Measurements from ENCODE around the gene ENTPD6.

ENTPD6 gene

DNA sequence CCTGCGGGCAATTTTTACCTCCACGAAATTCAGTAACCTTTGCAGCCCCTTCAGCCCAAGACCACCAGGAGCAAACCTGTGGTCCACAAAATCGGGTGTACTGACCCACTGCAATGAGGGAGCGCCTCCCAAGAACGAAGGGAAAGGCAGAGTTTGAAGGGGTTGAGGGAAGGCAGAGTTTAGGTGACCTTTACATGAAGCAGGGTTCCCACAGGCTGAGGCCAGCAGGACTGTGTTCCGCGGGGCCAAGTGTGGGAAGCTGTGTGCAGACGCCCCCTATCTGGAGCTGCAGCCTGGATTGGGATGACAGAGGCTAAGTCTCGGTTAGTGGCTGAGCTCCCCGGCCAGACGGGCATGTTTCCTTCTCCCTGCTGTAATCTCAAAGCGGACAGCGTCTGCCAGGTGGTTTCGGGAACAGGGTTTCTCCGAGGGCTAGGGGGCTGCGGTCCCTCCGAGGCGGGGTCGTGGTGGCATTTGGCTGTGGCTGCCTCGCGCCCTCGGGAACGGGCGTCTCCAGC, 51.5 kb downstream of the ENTPD6 start:
- H3K18ac ChIP-seq (ENCODE audit: low read length): no peak overlapping the region
- H2AK5ac ChIP-seq (ENCODE audit: low read length): no peak overlapping the region
- no peak overlapping the region for H2BK5ac ChIP-seq (ENCODE audit: low read length)
- DNase-seq: peak; percentile 84
- H3K27ac ChIP-seq (ENCODE audit: low read depth, low read length): no peak overlapping the region
- peak overlapping the region; percentile 80 for H3K56ac ChIP-seq (ENCODE audit: low read length)
- no peak overlapping the region for H2BK15ac ChIP-seq (replicated peaks; ENCODE audit: low read depth)
- H3K27me3 ChIP-seq (ENCODE audit: insufficient read depth, low read length, poor library complexity): no peaks in the 10 kb centered on the region
- peaks cover 2% of the 10 kb centered on the region for H3K4me1 ChIP-seq (ENCODE audit: control insufficient read depth, low read depth, low read length)
- H3K9ac ChIP-seq (ENCODE audit: low read length): peak overlapping the region; percentile 67
- H3K36me3 ChIP-seq (ENCODE audit: control insufficient read depth, insufficient read depth, low read length): no peaks in the 10 kb centered on the region
- no peak overlapping the region for H3K23ac ChIP-seq (ENCODE audit: low read length)
- H3K4me2 ChIP-seq (ENCODE audit: low read length): peak overlapping the region; percentile 85
- H3K79me1 ChIP-seq (ENCODE audit: low read length): peaks cover 16% of the 10 kb centered on the region
- no peak overlapping the region for H2BK120ac ChIP-seq (ENCODE audit: low read depth, low read length)
- H4K5ac ChIP-seq (ENCODE audit: low read length): no peak overlapping the region
- no CpG with 5 or more reads among the region's 24 CpGs for WGBS (ENCODE audit: extremely low coverage, insufficient coverage, low lambda C conversion rate)
- peak overlapping the region; percentile 15 for H3K4me3 ChIP-seq (ENCODE audit: low read length)
- H3K79me2 ChIP-seq (ENCODE audit: control insufficient read depth, insufficient read depth, low read length): peaks cover 21% of the 10 kb centered on the region
- no peak overlapping the region for H3K4ac ChIP-seq (ENCODE audit: low read depth, low read length)
- H4K8ac ChIP-seq (ENCODE audit: low read depth, low read length): no peak overlapping the region

DNA sequence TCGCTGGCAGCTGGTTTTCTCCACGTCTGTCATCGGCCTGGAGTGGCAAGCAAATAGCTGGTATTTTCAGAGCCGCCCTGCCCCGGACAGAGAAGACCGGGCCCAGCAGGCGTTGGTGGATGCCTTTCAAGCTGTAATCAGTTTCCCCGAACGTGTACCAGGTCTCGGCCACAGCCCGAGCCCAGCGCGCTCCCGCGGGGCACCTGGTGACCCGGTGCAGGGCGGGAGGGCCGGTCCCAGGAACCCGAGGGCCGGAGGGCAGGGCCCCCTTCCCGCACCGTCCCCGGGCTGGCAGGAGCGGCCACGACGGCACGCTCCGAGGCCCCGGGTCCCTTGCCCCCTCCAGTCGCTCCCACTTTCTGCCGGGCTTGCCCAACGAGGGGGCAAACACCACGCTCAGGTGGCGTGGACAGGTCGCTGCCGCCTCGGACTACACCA, 52.0 kb downstream of the ENTPD6 start:
- Histone ChIP-seq H3K4ac (ENCODE audit: low read depth, low read length) (no peak overlapping the region), H3K4me3 (ENCODE audit: low read length) (peak overlapping the region; percentile 46), H3K79me1 (ENCODE audit: low read length) (peaks cover 19% of the 10 kb centered on the region), H3K4me1 (ENCODE audit: control insufficient read depth, low read depth, low read length) (peaks cover 2% of the 10 kb centered on the region), H4K8ac (ENCODE audit: low read depth, low read length) (no peak overlapping the region), H3K56ac (ENCODE audit: low read length) (peak overlapping the region; percentile 80), H3K9ac (ENCODE audit: low read length) (peak overlapping the region; percentile 67), H3K23ac (ENCODE audit: low read length) (no peak overlapping the region), H2BK5ac (ENCODE audit: low read length) (no peak overlapping the region), H3K18ac (ENCODE audit: low read length) (no peak overlapping the region), H3K79me2 (ENCODE audit: control insufficient read depth, insufficient read depth, low read length) (peaks cover 24% of the 10 kb centered on the region), H3K27me3 (ENCODE audit: insufficient read depth, low read length, poor library complexity) (no peaks in the 10 kb centered on the region), H3K4me2 (ENCODE audit: low read length) (peak overlapping the region; percentile 85), H2BK120ac (ENCODE audit: low read depth, low read length) (no peak overlapping the region), H2BK15ac (replicated peaks; ENCODE audit: low read depth) (no peak overlapping the region), H3K36me3 (ENCODE audit: control insufficient read depth, insufficient read depth, low read length) (no peaks in the 10 kb centered on the region), H2AK5ac (ENCODE audit: low read length) (no peak overlapping the region), H4K5ac (ENCODE audit: low read length) (no peak overlapping the region), H3K27ac (ENCODE audit: low read depth, low read length) (no peak overlapping the region)
- no CpG with 5 or more reads among the region's 37 CpGs for WGBS (ENCODE audit: extremely low coverage, insufficient coverage, low lambda C conversion rate)
- DNase-seq: no peak

DNA sequence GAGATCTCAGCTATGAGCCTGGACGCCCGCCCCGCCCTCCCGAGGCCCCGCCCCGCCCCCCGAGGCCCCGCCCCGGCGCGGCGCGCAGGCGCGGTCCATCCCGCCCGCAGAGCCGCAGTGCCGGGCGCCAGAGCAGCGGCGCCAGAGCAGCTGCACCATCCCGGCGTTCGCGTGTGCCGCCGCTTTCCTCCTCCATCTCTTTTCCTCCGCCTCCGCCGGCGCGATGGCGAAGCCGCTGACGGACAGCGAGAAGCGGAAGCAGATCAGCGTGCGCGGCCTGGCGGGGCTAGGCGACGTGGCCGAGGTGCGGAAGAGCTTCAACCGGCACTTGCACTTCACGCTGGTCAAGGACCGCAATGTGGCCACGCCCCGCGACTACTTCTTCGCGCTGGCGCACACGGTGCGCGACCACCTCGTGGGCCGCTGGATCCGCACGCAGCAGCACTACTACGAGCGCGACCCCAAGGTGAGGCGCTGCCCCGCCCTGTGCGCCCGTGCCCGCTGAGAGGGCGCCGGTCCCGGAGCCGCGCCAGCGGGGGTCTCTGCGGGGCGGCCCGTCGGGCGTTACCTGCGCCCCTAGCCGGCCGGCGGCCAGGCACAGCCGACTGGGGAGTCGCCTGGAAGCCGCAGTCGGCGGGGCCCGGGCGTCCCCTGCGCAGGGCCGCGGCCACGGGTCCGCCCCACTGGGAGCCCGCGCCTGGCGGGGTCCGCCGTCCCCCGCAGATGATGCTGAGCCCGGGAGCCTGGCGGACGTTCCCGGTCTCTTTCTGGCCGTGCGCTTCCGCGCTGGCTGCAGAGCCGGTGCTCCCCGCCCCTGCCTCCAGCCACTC, 52.7 kb downstream of the ENTPD6 start, which contains the start of gene PYGB:
Gene PYGB, plus strand, starts transcription at position 130 of the 830 bp plus-strand sequence. Its CDS starts 94 bp downstream, at position 224.
- no peak within 1 kb of the TSS for H4K8ac ChIP-seq (ENCODE audit: low read depth, low read length)
- H2BK120ac ChIP-seq (ENCODE audit: low read depth, low read length): no peak within 1 kb of the TSS
- H3K56ac ChIP-seq (ENCODE audit: low read length): peak within 1 kb of the TSS; percentile 100
- H3K4me1 ChIP-seq (ENCODE audit: control insufficient read depth, low read depth, low read length): peaks cover 2% of the 10 kb centered on the region
- H3K27me3 ChIP-seq (ENCODE audit: insufficient read depth, low read length, poor library complexity): no peaks in the 10 kb centered on the region
- H4K5ac ChIP-seq (ENCODE audit: low read length): no peak within 1 kb of the TSS
- H3K79me2 ChIP-seq (ENCODE audit: control insufficient read depth, insufficient read depth, low read length): peaks cover 24% of the 10 kb centered on the region
- peak within 1 kb of the TSS; percentile 33 for H3K18ac ChIP-seq (ENCODE audit: low read length)
- H2AK5ac ChIP-seq (ENCODE audit: low read length): no peak within 1 kb of the TSS
- peak within 1 kb of the TSS; percentile 94 for H3K23ac ChIP-seq (ENCODE audit: low read length)
- peak within 1 kb of the TSS; percentile 95 for H3K4me3 ChIP-seq (ENCODE audit: low read length)
- H3K36me3 ChIP-seq (ENCODE audit: control insufficient read depth, insufficient read depth, low read length): no peaks in the 10 kb centered on the region
- peak within 1 kb of the TSS; percentile 44 for H3K4ac ChIP-seq (ENCODE audit: low read depth, low read length)
- H3K4me2 ChIP-seq (ENCODE audit: low read length): peak within 1 kb of the TSS; percentile 85
- H3K27ac ChIP-seq (ENCODE audit: low read depth, low read length): peak within 1 kb of the TSS; percentile 91
- H2BK15ac ChIP-seq (replicated peaks; ENCODE audit: low read depth): no peak within 1 kb of the TSS
- no peak within 1 kb of the TSS for H2BK5ac ChIP-seq (ENCODE audit: low read length)
- peaks cover 20% of the 10 kb centered on the region for H3K79me1 ChIP-seq (ENCODE audit: low read length)
- DNase-seq: peak; percentile 89
- peak within 1 kb of the TSS; percentile 95 for H3K9ac ChIP-seq (ENCODE audit: low read length)
- no CpG with 5 or more reads among the region's 113 CpGs for WGBS (ENCODE audit: extremely low coverage, insufficient coverage, low lambda C conversion rate)

DNA sequence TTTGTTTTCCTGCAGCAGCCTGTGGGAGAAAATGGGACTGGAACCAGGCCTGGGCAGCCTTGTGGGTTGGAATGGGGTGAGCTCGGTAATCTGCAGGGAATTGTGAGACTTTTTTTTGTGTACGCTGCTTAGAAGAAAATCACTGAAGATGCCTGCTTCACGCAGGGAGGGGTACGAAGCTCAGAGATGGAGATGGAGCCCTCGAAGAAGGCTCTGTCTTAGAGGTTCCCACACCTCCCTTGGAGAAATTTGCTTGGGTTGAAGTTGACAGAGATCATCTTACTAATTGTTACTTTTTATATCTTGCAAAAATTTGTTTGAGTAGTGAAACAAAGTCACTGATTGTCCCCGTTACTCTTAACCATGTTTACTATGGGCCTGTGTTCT, 53.3 kb downstream of the ENTPD6 start:
- no peak for DNase-seq
- Histone ChIP-seq H2BK5ac (ENCODE audit: low read length) (no peak overlapping the region), H3K4me3 (ENCODE audit: low read length) (peak overlapping the region; percentile 95), H3K18ac (ENCODE audit: low read length) (peak overlapping the region; percentile 33), H3K79me1 (ENCODE audit: low read length) (peaks cover 21% of the 10 kb centered on the region), H3K27me3 (ENCODE audit: insufficient read depth, low read length, poor library complexity) (no peaks in the 10 kb centered on the region), H4K5ac (ENCODE audit: low read length) (no peak overlapping the region), H3K23ac (ENCODE audit: low read length) (no peak overlapping the region), H3K9ac (ENCODE audit: low read length) (peak overlapping the region; percentile 95), H3K4ac (ENCODE audit: low read depth, low read length) (peak overlapping the region; percentile 44), H3K56ac (ENCODE audit: low read length) (peak overlapping the region; percentile 100), H3K36me3 (ENCODE audit: control insufficient read depth, insufficient read depth, low read length) (no peaks in the 10 kb centered on the region), H2BK120ac (ENCODE audit: low read depth, low read length) (no peak overlapping the region), H3K4me2 (ENCODE audit: low read length) (peak overlapping the region; percentile 55), H2AK5ac (ENCODE audit: low read length) (no peak overlapping the region), H3K79me2 (ENCODE audit: control insufficient read depth, insufficient read depth, low read length) (peaks cover 24% of the 10 kb centered on the region), H2BK15ac (replicated peaks; ENCODE audit: low read depth) (no peak overlapping the region), H3K4me1 (ENCODE audit: control insufficient read depth, low read depth, low read length) (peaks cover 2% of the 10 kb centered on the region), H3K27ac (ENCODE audit: low read depth, low read length) (peak overlapping the region; percentile 91), H4K8ac (ENCODE audit: low read depth, low read length) (no peak overlapping the region)
- no CpG with 5 or more reads among the region's 6 CpGs for WGBS (ENCODE audit: extremely low coverage, insufficient coverage, low lambda C conversion rate)

DNA sequence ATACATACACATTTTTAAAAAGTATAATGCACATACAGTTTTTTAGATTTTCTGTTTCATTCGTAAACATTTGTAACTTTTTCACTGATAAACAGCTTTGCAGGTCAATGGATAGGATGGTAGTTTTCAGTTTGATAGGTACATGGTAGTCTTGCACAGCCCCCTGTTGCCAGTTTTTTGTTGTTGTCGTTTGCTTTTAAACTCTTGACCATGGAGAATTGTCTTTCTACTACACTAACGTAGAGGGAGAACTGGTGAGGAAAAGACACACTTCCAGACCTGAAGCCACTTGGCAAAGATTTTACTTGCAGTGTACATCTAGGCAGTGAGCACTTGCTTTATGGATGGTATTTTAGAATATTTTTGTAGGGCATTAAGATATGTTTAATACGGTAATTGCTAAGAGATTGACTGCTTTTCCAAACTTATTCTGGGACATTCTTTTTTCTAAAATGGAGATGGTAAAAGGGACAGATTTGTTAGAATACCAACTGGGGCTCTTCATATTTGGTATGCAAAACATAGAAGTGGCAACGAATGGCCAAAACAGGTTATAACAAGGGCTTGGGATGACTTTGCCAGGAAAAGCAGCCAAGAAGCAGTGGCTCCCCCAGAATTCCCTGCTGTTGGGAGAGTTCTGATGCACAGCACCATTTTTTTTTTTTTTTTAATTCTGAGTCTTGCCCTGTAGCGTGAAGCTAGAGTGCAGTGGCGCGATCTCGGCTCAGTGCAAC, 53.9 kb downstream of the ENTPD6 start:
- WGBS (ENCODE audit: extremely low coverage, insufficient coverage, low lambda C conversion rate): no CpG with 5 or more reads among the region's 9 CpGs
- H3K4me1 ChIP-seq (ENCODE audit: control insufficient read depth, low read depth, low read length): peaks cover 2% of the 10 kb centered on the region
- no peak overlapping the region for H3K4me3 ChIP-seq (ENCODE audit: low read length)
- H3K79me2 ChIP-seq (ENCODE audit: control insufficient read depth, insufficient read depth, low read length): peaks cover 24% of the 10 kb centered on the region
- no peak overlapping the region for H3K23ac ChIP-seq (ENCODE audit: low read length)
- H3K4me2 ChIP-seq (ENCODE audit: low read length): peak overlapping the region; percentile 55
- H3K56ac ChIP-seq (ENCODE audit: low read length): peak overlapping the region; percentile 62
- H3K9ac ChIP-seq (ENCODE audit: low read length): peak overlapping the region; percentile 95
- H2BK120ac ChIP-seq (ENCODE audit: low read depth, low read length): no peak overlapping the region
- no peaks in the 10 kb centered on the region for H3K36me3 ChIP-seq (ENCODE audit: control insufficient read depth, insufficient read depth, low read length)
- H3K27ac ChIP-seq (ENCODE audit: low read depth, low read length): no peak overlapping the region
- no peaks in the 10 kb centered on the region for H3K27me3 ChIP-seq (ENCODE audit: insufficient read depth, low read length, poor library complexity)
- no peak overlapping the region for H2BK15ac ChIP-seq (replicated peaks; ENCODE audit: low read depth)
- no peak overlapping the region for H3K18ac ChIP-seq (ENCODE audit: low read length)
- H2AK5ac ChIP-seq (ENCODE audit: low read length): no peak overlapping the region
- H3K4ac ChIP-seq (ENCODE audit: low read depth, low read length): no peak overlapping the region
- no peak overlapping the region for H2BK5ac ChIP-seq (ENCODE audit: low read length)
- H4K8ac ChIP-seq (ENCODE audit: low read depth, low read length): no peak overlapping the region
- H3K79me1 ChIP-seq (ENCODE audit: low read length): peaks cover 21% of the 10 kb centered on the region
- no peak overlapping the region for H4K5ac ChIP-seq (ENCODE audit: low read length)
- no peak for DNase-seq
